ENCODE measurements around the gene TNK1.

The TNK1 gene

GRCh38 chr17:7425756-7426155, 44.9 kb downstream of the TNK1 start:
- no peak overlapping the region for H3K4me3 ChIP-seq (ENCODE audit: low read depth, low read length)
- no peak overlapping the region for H3K27ac ChIP-seq (ENCODE audit: low read depth, low read length)
- no peaks in the 10 kb centered on the region for H3K36me3 ChIP-seq (ENCODE audit: control insufficient read depth, insufficient read depth, low read length)

GRCh38 chr17:7426203-7426863, 45.4 kb downstream of the TNK1 start:
- Histone ChIP-seq H3K4me1 (ENCODE audit: control insufficient read depth, insufficient read depth, low read length) (no peaks in the 10 kb centered on the region), H3K27me3 (ENCODE audit: control insufficient read depth, insufficient read depth, low read length) (peaks cover 2% of the 10 kb centered on the region; the same call in 1 of the 2 replicates), H3K9ac (ENCODE audit: low read length) (no peak overlapping the region), H3K4me3 (ENCODE audit: low read depth, low read length) (no peak overlapping the region), H3K9me3 (ENCODE audit: control insufficient read depth, insufficient read depth, low read depth, low read length) (no peaks in the 10 kb centered on the region), H3K36me3 (ENCODE audit: control insufficient read depth, insufficient read depth, low read length) (no peaks in the 10 kb centered on the region), H3K27ac (ENCODE audit: low read depth, low read length) (no peak overlapping the region)

More at GRCh38 chr17:7425756-7426155, 44.9 kb downstream of the TNK1 start:
- Histone ChIP-seq H3K27me3 (ENCODE audit: control insufficient read depth, insufficient read depth, low read length) (peaks cover 2% of the 10 kb centered on the region; the same call in 1 of the 2 replicates), H3K9ac (ENCODE audit: low read length) (no peak overlapping the region), H3K9me3 (ENCODE audit: control insufficient read depth, insufficient read depth, low read depth, low read length) (no peaks in the 10 kb centered on the region), H3K4me1 (ENCODE audit: control insufficient read depth, insufficient read depth, low read length) (no peaks in the 10 kb centered on the region)

- Histone ChIP-seq H3K36me3 (ENCODE audit: control insufficient read depth, insufficient read depth, low read length) (no peaks in the 10 kb centered on the region), H3K27ac (ENCODE audit: low read depth, low read length) (no peak overlapping the region), H3K9ac (ENCODE audit: low read length) (no peak overlapping the region), H3K27me3 (ENCODE audit: control insufficient read depth, insufficient read depth, low read length) (peaks cover 2% of the 10 kb centered on the region; the same call in 1 of the 2 replicates), H3K4me1 (ENCODE audit: control insufficient read depth, insufficient read depth, low read length) (no peaks in the 10 kb centered on the region), H3K9me3 (ENCODE audit: control insufficient read depth, insufficient read depth, low read depth, low read length) (no peaks in the 10 kb centered on the region), H3K4me3 (ENCODE audit: low read depth, low read length) (no peak overlapping the region)
These were observed 46.1 kb downstream of the TNK1 start for GRCh38 chr17:7426896-7427489.

DNA sequence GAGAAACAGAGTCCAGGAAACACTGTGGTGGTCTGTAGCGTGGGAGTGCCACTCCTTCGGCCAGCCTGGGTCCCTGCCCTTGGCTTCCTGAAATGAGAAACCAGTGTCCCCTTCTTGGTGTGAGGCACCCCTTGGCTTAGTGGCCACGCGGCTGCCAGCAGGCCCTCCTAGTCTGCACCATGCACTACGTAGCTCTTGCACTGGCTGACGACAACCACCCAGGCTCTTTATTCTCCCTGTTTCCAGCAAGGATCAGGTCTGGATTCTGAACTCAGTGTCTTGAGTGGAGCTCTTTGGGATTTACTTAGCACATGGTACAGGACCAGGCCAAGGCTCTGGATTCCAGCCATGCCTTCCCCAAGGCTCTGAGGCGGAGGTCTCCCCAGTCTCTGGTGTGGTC, 46.7 kb downstream of the TNK1 start:
- no peaks in the 10 kb centered on the region for H3K4me1 ChIP-seq (ENCODE audit: control insufficient read depth, insufficient read depth, low read length)
- no peak overlapping the region for H3K4me3 ChIP-seq (ENCODE audit: low read depth, low read length)
- peaks cover 2% of the 10 kb centered on the region; the same call in 1 of the 2 replicates for H3K27me3 ChIP-seq (ENCODE audit: control insufficient read depth, insufficient read depth, low read length)
- no peak overlapping the region for H3K9ac ChIP-seq (ENCODE audit: low read length)
- H3K27ac ChIP-seq (ENCODE audit: low read depth, low read length), result no peak overlapping the region
- H3K36me3 ChIP-seq (ENCODE audit: control insufficient read depth, insufficient read depth, low read length), result no peaks in the 10 kb centered on the region
- no peaks in the 10 kb centered on the region for H3K9me3 ChIP-seq (ENCODE audit: control insufficient read depth, insufficient read depth, low read depth, low read length)

GRCh38 chr17:7428557-7428956, 47.7 kb downstream of the TNK1 start, which contains the start of gene SPEM3:
Gene SPEM3, plus strand, starts transcription at chr17:7428857. Its CDS starts 46 bp downstream, at chr17:7428903.
- no peak within 1 kb of the TSS for H3K9ac ChIP-seq (ENCODE audit: low read length)
- no peak within 1 kb of the TSS for H3K27ac ChIP-seq (ENCODE audit: low read depth, low read length)
- peaks cover 2% of the 10 kb centered on the region; the same call in 1 of the 2 replicates for H3K27me3 ChIP-seq (ENCODE audit: control insufficient read depth, insufficient read depth, low read length)
- H3K4me1 ChIP-seq (ENCODE audit: control insufficient read depth, insufficient read depth, low read length), result no peaks in the 10 kb centered on the region
- H3K4me3 ChIP-seq (ENCODE audit: low read depth, low read length), result no peak within 1 kb of the TSS
- no peaks in the 10 kb centered on the region for H3K9me3 ChIP-seq (ENCODE audit: control insufficient read depth, insufficient read depth, low read depth, low read length)
- no peaks in the 10 kb centered on the region for H3K36me3 ChIP-seq (ENCODE audit: control insufficient read depth, insufficient read depth, low read length)

DNA sequence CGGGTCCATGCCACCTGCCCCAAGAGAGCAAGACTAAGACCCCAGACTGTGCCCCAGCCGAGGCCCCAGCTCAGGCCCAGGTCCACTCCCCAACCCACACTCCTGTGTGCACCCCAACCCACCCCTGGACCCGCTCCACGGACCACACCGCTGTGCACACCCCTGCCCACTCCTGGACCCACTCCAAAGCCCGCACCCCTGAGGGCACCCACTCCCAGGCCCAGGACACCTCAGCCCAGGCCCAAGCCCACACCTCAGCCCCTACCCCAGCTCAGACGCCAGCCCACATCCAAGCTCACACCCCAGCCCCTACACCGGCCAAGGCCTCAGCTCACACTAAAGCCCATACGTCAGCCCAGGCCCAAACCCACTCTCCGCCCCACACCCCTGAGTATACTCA, 48.8 kb downstream of the TNK1 start:
- Histone ChIP-seq H3K9me3 (ENCODE audit: control insufficient read depth, insufficient read depth, low read depth, low read length) (no peaks in the 10 kb centered on the region), H3K9ac (ENCODE audit: low read length) (no peak overlapping the region), H3K27me3 (ENCODE audit: control insufficient read depth, insufficient read depth, low read length) (peaks cover 2% of the 10 kb centered on the region; the same call in 1 of the 2 replicates), H3K4me3 (ENCODE audit: low read depth, low read length) (no peak overlapping the region), H3K36me3 (ENCODE audit: control insufficient read depth, insufficient read depth, low read length) (no peaks in the 10 kb centered on the region), H3K4me1 (ENCODE audit: control insufficient read depth, insufficient read depth, low read length) (no peaks in the 10 kb centered on the region), H3K27ac (ENCODE audit: low read depth, low read length) (no peak overlapping the region)

- H3K4me1 ChIP-seq (ENCODE audit: control insufficient read depth, insufficient read depth, low read length), result no peaks in the 10 kb centered on the region
- H3K9ac ChIP-seq (ENCODE audit: low read length), result no peak overlapping the region
- H3K4me3 ChIP-seq (ENCODE audit: low read depth, low read length), result no peak overlapping the region
- no peaks in the 10 kb centered on the region for H3K9me3 ChIP-seq (ENCODE audit: control insufficient read depth, insufficient read depth, low read depth, low read length)
- H3K27ac ChIP-seq (ENCODE audit: low read depth, low read length), result no peak overlapping the region
- H3K27me3 ChIP-seq (ENCODE audit: control insufficient read depth, insufficient read depth, low read length), result peaks cover 2% of the 10 kb centered on the region; the same call in 1 of the 2 replicates
- no peaks in the 10 kb centered on the region for H3K36me3 ChIP-seq (ENCODE audit: control insufficient read depth, insufficient read depth, low read length)
These were observed 50.3 kb downstream of the TNK1 start for GRCh38 chr17:7431231-7431630.

GRCh38 chr17:7432296-7432695, 51.4 kb downstream of the TNK1 start:
- H3K27me3 ChIP-seq (ENCODE audit: control insufficient read depth, insufficient read depth, low read length), result peaks cover 5% of the 10 kb centered on the region; the same call in 1 of the 2 replicates
- H3K9ac ChIP-seq (ENCODE audit: low read length), result no peak overlapping the region
- H3K36me3 ChIP-seq (ENCODE audit: control insufficient read depth, insufficient read depth, low read length), result no peaks in the 10 kb centered on the region
- no peak overlapping the region for H3K27ac ChIP-seq (ENCODE audit: low read depth, low read length)
- H3K4me1 ChIP-seq (ENCODE audit: control insufficient read depth, insufficient read depth, low read length), result no peaks in the 10 kb centered on the region
- no peak overlapping the region for H3K4me3 ChIP-seq (ENCODE audit: low read depth, low read length)
- no peaks in the 10 kb centered on the region for H3K9me3 ChIP-seq (ENCODE audit: control insufficient read depth, insufficient read depth, low read depth, low read length)

GRCh38 chr17:7435676-7436555, 55.0 kb downstream of the TNK1 start:
- peaks cover 17% of the 10 kb centered on the region for H3K4me1 ChIP-seq (ENCODE audit: control insufficient read depth, insufficient read depth, low read length)
- H3K9ac ChIP-seq (ENCODE audit: low read length), result peak overlapping the region; percentile 68
- H3K4me3 ChIP-seq (ENCODE audit: low read depth, low read length), result peak overlapping the region; percentile 80
- peaks cover 28% of the 10 kb centered on the region for H3K27me3 ChIP-seq (ENCODE audit: control insufficient read depth, insufficient read depth, low read length)
- no peaks in the 10 kb centered on the region for H3K9me3 ChIP-seq (ENCODE audit: control insufficient read depth, insufficient read depth, low read depth, low read length)
- no peaks in the 10 kb centered on the region for H3K36me3 ChIP-seq (ENCODE audit: control insufficient read depth, insufficient read depth, low read length)
- H3K27ac ChIP-seq (ENCODE audit: low read depth, low read length), result peak overlapping the region; percentile 24; the same call in 1 of the 2 replicates

- Histone ChIP-seq H3K9me3 (ENCODE audit: control insufficient read depth, insufficient read depth, low read depth, low read length) (no peaks in the 10 kb centered on the region), H3K4me3 (ENCODE audit: low read depth, low read length) (peak overlapping the region; percentile 80), H3K9ac (ENCODE audit: low read length) (peak overlapping the region; percentile 68), H3K27me3 (ENCODE audit: control insufficient read depth, insufficient read depth, low read length) (peaks cover 34% of the 10 kb centered on the region), H3K36me3 (ENCODE audit: control insufficient read depth, insufficient read depth, low read length) (no peaks in the 10 kb centered on the region), H3K4me1 (ENCODE audit: control insufficient read depth, insufficient read depth, low read length) (peaks cover 25% of the 10 kb centered on the region), H3K27ac (ENCODE audit: low read depth, low read length) (no peak overlapping the region; the same call in 1 of the 2 replicates)
These were observed 55.9 kb downstream of the TNK1 start for GRCh38 chr17:7436556-7437368.

All from HUES6 (cell line).